Adipocyte (in vitro differentiated cells): ENCODE data around the gene OSCP1.

Experiments used
- DNase-seq: peaks from one replicate; pipeline ENCODE4 v3.0.0-alpha.2; 2015; ENCODE audit warnings: low read depth
- H3K27me3 ChIP-seq: replicated peaks from 2 replicates; pipeline ENCODE4 v1.7.0; 2013; ENCODE audit warnings: mild to moderate bottlenecking, low read length, moderate library complexity; ENCODE audit not compliant: control insufficient read depth, insufficient read depth
- H3K36me3 ChIP-seq: 2 replicates; pipeline ENCODE4 v1.7.0; 2013; ENCODE audit warnings: low read length, mild to moderate bottlenecking, moderate library complexity; ENCODE audit not compliant: control insufficient read depth, insufficient read depth, severe bottlenecking
- H3K4me1 ChIP-seq: 2 replicates; pipeline ENCODE4 v1.7.0; 2013; ENCODE audit warnings: mild to moderate bottlenecking, low read length, moderate library complexity; ENCODE audit not compliant: control insufficient read depth, insufficient read depth
- H3K4me3 ChIP-seq: 2 replicates; pipeline ENCODE4 v1.7.0; 2013; ENCODE audit warnings: mild to moderate bottlenecking, low read length, moderate library complexity
- H3K9ac ChIP-seq: 2 replicates; pipeline ENCODE4 v1.7.0; 2013; ENCODE audit warnings: mild to moderate bottlenecking, low read length, moderate library complexity
- H3K9me3 ChIP-seq: 2 replicates; pipeline ENCODE4 v1.7.0; 2013; ENCODE audit warnings: mild to moderate bottlenecking, low read length, moderate library complexity; ENCODE audit not compliant: control insufficient read depth

Gene OSCP1

DNA sequence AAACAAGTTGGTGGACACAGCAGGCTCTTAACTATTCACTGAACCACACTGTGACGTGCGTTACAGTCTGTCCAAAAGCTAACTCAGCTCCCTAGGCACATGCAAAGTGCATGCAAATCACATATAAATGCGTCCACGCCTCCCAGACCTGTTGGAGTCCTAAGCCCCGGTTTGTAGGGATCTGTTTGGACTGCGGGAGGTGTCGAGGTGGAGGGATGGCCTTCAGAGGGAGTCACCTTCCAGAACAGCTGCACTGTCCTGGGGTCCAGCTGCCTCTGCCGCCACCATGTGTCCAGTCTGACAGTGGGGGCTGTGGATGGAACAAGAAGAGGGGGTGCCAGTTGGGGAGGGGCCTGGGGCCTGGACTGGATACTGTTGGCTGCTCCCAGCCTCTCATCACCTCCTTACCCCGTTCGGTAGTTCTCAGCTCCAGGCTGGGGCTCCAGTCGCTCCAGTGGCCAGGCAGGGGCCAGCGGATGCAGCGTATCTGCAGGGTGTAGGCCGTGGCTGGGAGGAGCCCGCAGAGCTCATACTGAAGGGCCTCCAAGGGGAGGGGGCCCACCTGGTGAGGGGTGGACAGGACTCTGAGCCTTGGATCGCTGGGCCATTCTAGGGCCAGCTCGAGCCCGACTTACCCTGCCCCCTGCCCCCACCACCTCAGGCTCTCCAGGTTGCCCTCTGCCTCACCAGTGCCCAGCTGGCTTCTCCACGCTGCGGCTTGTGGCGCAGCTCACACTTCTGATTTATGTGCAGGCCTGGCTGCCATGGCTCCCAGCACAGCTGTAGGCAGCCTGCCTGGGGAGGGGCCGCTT, 21.8 kb upstream of the OSCP1 start:
- Histone ChIP-seq H3K9me3 (no peaks in the 10 kb centered on the region), H3K27me3 (peaks cover 26% of the 10 kb centered on the region), H3K4me1 (no peaks in the 10 kb centered on the region), H3K4me3 (no peak overlapping the region), H3K36me3 (no peaks in the 10 kb centered on the region), H3K9ac (no peak overlapping the region)
- no peak for DNase-seq

DNA sequence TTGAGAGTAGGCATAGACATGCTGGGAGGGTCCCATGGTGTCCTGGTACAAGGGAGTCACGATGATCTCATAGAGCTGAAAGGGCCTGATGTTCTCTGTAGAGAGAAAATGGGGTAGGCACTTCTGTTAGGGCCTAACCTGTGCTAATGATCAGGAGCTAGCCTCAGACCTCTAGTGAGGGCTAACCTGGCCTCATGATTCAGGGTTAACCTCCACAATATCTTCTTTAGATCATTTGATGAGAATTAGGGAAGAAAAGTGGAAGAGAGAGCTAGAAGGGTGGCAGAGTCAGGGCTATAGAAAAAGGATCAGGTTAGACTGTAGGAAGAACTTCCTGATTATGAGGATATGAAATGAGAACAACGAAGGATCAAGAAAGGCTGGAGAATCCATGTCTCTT, 18.9 kb upstream of the OSCP1 start:
- Histone ChIP-seq H3K4me3 (no peak overlapping the region), H3K4me1 (peaks cover 15% of the 10 kb centered on the region), H3K27me3 (peaks cover 15% of the 10 kb centered on the region), H3K9me3 (no peaks in the 10 kb centered on the region), H3K9ac (no peak overlapping the region), H3K36me3 (no peaks in the 10 kb centered on the region)
- DNase-seq: no peak

DNA sequence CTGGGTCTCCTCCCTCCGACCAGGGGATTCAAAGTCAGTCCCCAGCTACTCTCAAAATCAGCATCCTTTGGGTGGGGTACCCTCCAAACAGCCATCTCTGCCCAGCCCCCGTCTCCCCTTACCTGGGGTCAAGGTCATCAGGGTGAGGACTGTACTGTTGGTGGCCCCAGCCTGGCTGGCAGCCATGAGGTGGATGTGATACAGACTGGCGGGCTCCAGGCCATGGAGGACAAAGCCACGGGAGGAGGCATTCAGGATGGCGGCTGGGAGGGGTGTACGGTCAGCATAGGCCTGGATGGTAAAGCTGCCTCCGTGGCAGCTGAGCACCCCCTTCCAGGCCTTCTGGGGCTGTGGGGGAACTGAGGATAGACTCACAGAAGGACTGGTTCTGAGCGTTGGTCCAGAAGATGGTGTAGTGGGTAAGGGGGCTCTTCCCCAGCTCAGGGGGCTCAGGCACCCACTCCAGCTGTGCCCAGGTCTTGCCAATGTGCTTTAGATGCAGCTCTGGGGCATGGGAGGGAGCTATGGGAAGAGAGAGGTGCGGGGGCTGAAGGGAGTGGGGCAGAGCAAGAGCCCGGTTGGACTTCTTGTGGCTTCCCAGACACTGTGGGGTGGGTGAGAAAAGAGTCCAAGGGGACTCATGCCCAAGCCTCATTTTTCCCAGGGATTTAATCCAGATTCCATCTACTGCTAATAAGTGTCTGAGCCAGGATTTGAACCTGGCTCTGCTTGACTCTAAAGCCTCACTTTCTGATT, 17.6 kb upstream of the OSCP1 start:
- Histone ChIP-seq H3K36me3 (no peaks in the 10 kb centered on the region), H3K27me3 (peaks cover 3% of the 10 kb centered on the region), H3K9ac (no peak overlapping the region), H3K4me1 (peaks cover 15% of the 10 kb centered on the region), H3K4me3 (no peak overlapping the region), H3K9me3 (no peaks in the 10 kb centered on the region)
- no peak for DNase-seq

DNA sequence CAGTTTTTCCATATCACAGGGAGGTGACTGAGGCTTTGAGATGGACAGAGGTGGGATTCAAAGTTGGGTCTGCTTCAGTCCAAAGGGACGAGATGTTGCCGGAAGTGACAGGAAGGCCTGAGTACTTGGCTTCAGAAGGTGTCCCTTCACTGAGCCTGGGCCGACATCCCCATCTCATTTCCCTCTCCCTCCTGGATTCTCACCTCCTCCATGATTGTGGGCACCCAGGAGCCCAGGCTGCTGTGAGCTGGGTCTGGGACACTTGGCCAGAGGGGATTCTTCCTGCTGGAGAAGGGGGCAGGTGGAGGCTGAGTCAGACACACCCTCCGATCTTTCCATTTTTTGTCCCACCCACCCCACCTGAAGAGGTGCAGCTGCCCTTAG, 16.8 kb upstream of the OSCP1 start:
- no peaks in the 10 kb centered on the region for H3K9me3 ChIP-seq
- no peak for DNase-seq
- H3K27me3 ChIP-seq: no peaks in the 10 kb centered on the region
- peaks cover 15% of the 10 kb centered on the region for H3K4me1 ChIP-seq
- H3K4me3 ChIP-seq: no peak overlapping the region
- H3K36me3 ChIP-seq: peaks cover 4% of the 10 kb centered on the region
- no peak overlapping the region for H3K9ac ChIP-seq

DNA sequence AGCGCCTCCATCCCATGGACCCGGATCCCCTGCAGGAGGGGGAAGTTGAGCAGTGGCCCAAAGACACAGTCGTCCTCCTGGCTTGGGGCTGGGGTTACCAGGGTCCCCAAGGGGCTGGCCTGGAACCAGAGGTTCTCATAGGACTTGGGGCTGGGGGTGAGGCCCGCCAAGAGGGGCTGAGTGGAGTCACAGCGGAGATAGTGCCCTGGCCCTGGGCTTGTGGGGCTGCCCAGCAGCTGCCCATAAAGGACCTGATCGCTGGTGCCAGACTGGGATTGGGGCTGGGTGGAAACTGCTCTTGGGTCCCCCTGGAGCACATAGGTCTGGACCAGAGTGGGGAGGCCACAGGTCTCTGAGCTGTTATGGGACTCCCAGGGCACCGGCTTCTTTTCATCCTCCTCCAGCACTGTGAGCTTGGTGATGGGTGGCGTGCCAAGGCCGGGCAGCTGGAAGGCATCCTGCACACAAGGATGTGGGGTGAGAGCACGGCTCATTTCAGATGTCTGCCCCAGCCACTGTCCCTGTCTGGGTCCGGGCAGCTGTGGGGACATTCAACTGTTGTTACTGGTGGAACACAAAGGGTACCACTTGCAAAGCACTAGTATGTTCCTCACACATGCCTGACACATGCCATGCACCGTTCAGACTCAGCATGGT, 16.2 kb upstream of the OSCP1 start:
- Histone ChIP-seq H3K9me3 (no peaks in the 10 kb centered on the region), H3K36me3 (peaks cover 10% of the 10 kb centered on the region), H3K4me3 (no peak overlapping the region), H3K27me3 (no peaks in the 10 kb centered on the region), H3K9ac (no peak overlapping the region), H3K4me1 (peaks cover 15% of the 10 kb centered on the region)
- no peak for DNase-seq

DNA sequence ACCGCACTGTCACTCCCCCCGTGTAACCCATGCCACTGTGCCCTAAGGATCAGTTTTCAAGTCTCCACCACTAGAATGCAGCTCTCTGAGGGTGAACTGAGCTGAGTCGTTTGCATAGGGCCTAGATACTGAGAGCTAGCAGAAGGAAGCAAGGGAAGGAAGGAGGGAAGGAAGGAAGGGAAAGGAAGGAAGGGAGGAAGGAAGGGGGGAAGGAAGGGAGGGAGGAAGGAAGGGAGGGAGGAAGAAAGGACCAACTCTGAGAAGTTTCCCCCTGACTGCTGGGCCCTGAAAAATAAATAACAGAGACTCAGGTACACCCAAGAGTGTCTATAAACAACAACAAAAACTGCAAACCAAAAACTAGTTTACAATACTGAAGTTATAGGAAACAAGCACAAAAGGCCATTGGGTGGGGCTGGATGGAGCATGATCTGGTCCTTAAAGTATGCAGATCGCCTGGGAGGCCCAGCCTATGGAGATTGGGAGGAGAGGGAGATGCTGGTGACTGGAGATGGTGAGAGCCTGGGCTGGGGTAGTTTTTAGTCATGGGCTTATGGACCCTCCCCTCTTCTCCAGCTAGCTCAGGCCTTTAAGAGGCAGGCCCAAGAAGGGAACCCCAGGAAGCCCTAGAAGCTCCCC, 15.6 kb upstream of the OSCP1 start:
- Histone ChIP-seq H3K9ac (no peak overlapping the region), H3K4me3 (no peak overlapping the region), H3K36me3 (peaks cover 16% of the 10 kb centered on the region), H3K4me1 (peaks cover 15% of the 10 kb centered on the region), H3K27me3 (no peaks in the 10 kb centered on the region), H3K9me3 (no peaks in the 10 kb centered on the region)
- peak; percentile 66 for DNase-seq

DNA sequence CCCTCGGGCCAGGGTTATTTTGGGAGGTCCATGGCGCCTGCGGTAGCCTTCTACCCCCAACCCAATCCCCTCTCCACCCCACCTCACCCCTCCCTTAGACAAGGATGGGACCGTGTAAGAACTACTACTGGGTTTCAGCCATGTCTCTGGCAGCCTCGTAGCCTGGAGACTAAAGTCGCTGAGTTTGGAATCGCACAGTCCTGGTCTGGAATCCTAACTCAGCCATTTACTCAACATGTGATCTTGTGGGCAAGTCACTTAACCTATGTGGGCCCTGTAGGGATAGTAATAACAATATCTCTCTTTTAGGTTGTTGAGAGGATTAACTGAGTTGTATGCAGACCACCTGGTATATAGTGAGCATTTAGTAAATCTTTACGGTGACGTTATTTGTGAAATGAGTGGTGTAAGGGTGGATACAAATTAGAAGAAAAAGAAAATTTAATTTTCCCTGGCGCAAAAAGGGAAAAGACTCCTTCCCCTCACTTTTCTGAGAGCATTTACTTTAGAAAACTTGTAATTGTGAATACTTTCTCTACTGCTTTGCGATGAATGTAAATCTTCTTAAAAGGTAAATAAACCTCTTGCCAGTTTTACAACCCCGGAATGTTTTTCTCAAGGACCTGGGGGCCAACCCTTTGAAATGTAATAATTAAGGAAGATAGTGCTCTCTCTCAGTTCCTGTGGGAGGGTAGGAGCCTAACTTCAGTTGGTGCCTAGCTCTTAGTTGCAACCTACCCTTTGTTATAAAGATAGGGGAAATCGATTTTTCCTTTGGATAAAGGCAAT, 14.5 kb upstream of the OSCP1 start:
- Histone ChIP-seq H3K36me3 (peaks cover 25% of the 10 kb centered on the region), H3K9ac (peak overlapping the region; percentile 98), H3K9me3 (no peaks in the 10 kb centered on the region), H3K4me1 (peaks cover 15% of the 10 kb centered on the region), H3K4me3 (peak overlapping the region; percentile 96), H3K27me3 (no peaks in the 10 kb centered on the region)
- no peak for DNase-seq

DNA sequence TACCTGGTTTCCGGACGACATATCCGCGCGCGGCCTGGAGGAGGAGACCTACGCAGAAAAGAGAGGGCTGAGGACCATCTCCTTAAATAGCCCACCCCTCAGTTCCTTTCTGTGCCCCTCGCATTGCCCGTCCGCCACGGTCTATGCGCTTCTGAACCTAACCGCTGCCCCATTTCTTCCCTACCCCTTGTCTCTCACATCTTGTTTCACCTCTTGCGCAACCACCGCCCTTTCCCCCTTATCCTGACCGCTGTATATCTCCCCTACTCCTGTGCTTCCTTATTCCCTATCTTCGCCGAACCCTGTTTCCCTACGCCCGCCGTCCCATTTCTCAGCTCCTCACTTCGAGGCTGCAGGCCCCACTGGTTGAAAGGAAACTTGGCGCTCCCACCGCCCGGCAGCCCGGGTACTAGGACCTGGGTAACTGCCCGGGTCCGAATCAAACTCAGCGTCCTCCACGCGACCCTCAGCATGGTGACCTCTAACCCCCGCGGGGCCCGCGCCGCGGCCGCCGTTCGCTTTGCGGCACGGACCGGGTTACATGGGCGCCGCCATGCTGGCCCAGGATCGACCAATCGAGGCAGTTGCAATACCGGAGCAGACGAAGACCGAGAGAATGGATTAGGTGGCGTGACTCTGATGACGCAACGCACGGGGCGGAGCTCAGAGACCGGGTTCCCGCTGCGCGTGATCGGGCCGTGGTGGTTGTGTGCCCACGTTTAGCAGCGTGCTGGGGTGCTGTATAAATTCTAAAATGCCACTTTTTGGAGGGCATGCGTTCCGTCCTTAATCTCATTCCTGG, 13.8 kb upstream of the OSCP1 start, which contains the start of gene MRPS15:
Gene MRPS15 (minus strand): TSS at position 582 of the 802 bp plus-strand sequence. CDS start 109 bp downstream, at position 473.
- Histone ChIP-seq H3K4me1 (peaks cover 15% of the 10 kb centered on the region), H3K9ac (peak within 1 kb of the TSS; percentile 98), H3K9me3 (no peaks in the 10 kb centered on the region), H3K36me3 (peaks cover 33% of the 10 kb centered on the region), H3K27me3 (no peaks in the 10 kb centered on the region), H3K4me3 (peak within 1 kb of the TSS; percentile 96)
- peak; percentile 99 for DNase-seq

DNA sequence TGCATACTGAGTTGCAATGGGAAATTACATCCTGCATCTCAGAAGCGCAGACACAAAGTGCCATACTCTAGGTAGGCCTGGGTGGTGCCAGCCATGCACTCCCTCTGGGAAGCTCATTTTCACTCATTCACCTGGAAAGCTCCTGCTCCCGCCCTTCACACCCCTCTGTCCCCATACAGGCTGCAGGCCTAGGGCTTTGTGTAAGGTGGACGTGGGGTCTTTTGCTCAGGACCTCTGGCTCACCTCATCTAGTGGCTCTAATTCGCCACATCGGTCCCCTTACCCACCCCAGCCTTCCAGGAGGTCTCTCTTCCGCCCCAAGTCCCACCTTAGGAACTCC, 13.2 kb upstream of the OSCP1 start:
- Histone ChIP-seq H3K4me3 (peak overlapping the region; percentile 96), H3K36me3 (peaks cover 38% of the 10 kb centered on the region), H3K27me3 (no peaks in the 10 kb centered on the region), H3K4me1 (peaks cover 15% of the 10 kb centered on the region), H3K9me3 (no peaks in the 10 kb centered on the region), H3K9ac (peak overlapping the region; percentile 98)
- DNase-seq: no peak

DNA sequence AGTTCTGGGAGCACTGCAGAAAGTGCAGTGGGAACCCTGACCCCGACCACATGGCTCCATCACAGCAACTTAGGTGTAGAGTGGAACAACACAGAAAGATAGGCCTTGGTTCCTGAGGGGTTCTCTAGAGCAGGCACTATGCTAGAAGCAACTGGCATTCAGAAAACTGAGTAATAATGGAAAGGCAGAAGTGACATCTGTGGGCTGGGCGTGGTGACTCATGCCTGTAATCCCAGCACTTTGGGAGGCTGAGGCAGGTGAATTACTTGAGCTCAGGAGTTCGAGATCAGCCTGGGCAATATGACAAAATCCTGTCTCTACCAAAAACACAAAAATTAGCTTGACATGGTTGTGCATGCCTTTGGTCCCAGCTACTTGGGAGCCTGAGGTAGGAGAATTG, 8.7 kb upstream of the OSCP1 start:
- Histone ChIP-seq H3K27me3 (no peaks in the 10 kb centered on the region), H3K9ac (no peak overlapping the region), H3K9me3 (no peaks in the 10 kb centered on the region), H3K36me3 (peaks cover 77% of the 10 kb centered on the region), H3K4me3 (no peak overlapping the region), H3K4me1 (peaks cover 7% of the 10 kb centered on the region)
- no peak for DNase-seq
